DOHH2 (cell line): ENCODE data around the gene PGAM2.

ENCODE experiments used
- H3F3A ChIP-seq: fragments of 200-600 bp; sonication (generic), shearing (Covaris generic); 2 replicates; pipeline ENCODE4 v1.6.0; 2016; ENCODE audit warnings: antibody characterized with exemption, mild to moderate bottlenecking; ENCODE audit not compliant: control insufficient read depth, insufficient read depth
- H3K27ac ChIP-seq: fragments of 200-600 bp; sonication (generic); 2 replicates; pipeline ENCODE4 v1.5.1; 2014; ENCODE audit warnings: low read depth, mild to moderate bottlenecking, low read length, moderate library complexity
- H3K27me3 ChIP-seq: fragments of 200-600 bp; sonication (generic); 2 replicates; pipeline ENCODE4 v1.6.1; 2014; ENCODE audit warnings: mild to moderate bottlenecking, low read length, mixed read lengths; ENCODE audit not compliant: control insufficient read depth
- H3K36me3 ChIP-seq: fragments of 200-600 bp; sonication (generic); 2 replicates; pipeline ENCODE4 v1.6.1; 2014; ENCODE audit warnings: mild to moderate bottlenecking, low read length, moderate library complexity, mixed read lengths; ENCODE audit not compliant: control insufficient read depth
- H3K4me1 ChIP-seq: fragments of 200-600 bp; sonication (generic); 2 replicates; pipeline ENCODE4 v1.6.1; 2014; ENCODE audit warnings: mild to moderate bottlenecking, low read length, mixed read lengths; ENCODE audit not compliant: control insufficient read depth
- H3K4me2 ChIP-seq: fragments of 200-600 bp; sonication (generic); 2 replicates; pipeline ENCODE4 v1.6.0; 2014; ENCODE audit warnings: mild to moderate bottlenecking, low read length, moderate library complexity
- H3K4me3 ChIP-seq: fragments of 200-600 bp; sonication (generic); 2 replicates; pipeline ENCODE4 v1.5.1; 2014; ENCODE audit warnings: mild to moderate bottlenecking, low read length, mixed read lengths
- H3K79me2 ChIP-seq: fragments of 200-600 bp; sonication (generic); 2 replicates; pipeline ENCODE4 v1.6.1; 2014; ENCODE audit warnings: mild to moderate bottlenecking, low read length, mixed read lengths; ENCODE audit not compliant: control insufficient read depth
- H3K9me2 ChIP-seq: fragments of 200-600 bp; sonication (generic); replicated peaks from 2 replicates; pipeline ENCODE4 v1.6.1; 2014; ENCODE audit warnings: mild to moderate bottlenecking, low read length, mixed read lengths; ENCODE audit not compliant: control insufficient read depth
- H3K9me3 ChIP-seq: fragments of 200-600 bp; sonication (generic); 2 replicates; pipeline ENCODE4 v1.6.1; 2014; ENCODE audit warnings: antibody characterized with exemption, low read length, mixed read lengths; ENCODE audit not compliant: control insufficient read depth, insufficient read depth
- H4K20me1 ChIP-seq: fragments of 200-600 bp; sonication (generic); 2 replicates; pipeline ENCODE4 v1.6.0; 2014; ENCODE audit warnings: low read depth, mild to moderate bottlenecking, antibody characterized with exemption, low read length, moderate library complexity; ENCODE audit not compliant: control insufficient read depth, insufficient read depth
- EZH2phosphoT487 ChIP-seq: fragments of 200-600 bp; sonication (generic); IDR thresholded peaks from 2 replicates; pipeline ENCODE4 v1.6.1; 2017; ENCODE audit warnings: borderline replicate concordance, mild to moderate bottlenecking, antibody characterized with exemption, low read length, moderate library complexity, mixed read lengths
- TF ChIP-seq, protein P1 (sequence below): fragments of 200-600 bp; sonication (generic); IDR thresholded peaks from one replicate; pipeline ENCODE4 v1.5.1; 2014; ENCODE audit warnings: antibody characterized with exemption, mild to moderate bottlenecking, low read depth, low read length; ENCODE audit not compliant: poor library complexity, severe bottlenecking

Gene PGAM2

DNA sequence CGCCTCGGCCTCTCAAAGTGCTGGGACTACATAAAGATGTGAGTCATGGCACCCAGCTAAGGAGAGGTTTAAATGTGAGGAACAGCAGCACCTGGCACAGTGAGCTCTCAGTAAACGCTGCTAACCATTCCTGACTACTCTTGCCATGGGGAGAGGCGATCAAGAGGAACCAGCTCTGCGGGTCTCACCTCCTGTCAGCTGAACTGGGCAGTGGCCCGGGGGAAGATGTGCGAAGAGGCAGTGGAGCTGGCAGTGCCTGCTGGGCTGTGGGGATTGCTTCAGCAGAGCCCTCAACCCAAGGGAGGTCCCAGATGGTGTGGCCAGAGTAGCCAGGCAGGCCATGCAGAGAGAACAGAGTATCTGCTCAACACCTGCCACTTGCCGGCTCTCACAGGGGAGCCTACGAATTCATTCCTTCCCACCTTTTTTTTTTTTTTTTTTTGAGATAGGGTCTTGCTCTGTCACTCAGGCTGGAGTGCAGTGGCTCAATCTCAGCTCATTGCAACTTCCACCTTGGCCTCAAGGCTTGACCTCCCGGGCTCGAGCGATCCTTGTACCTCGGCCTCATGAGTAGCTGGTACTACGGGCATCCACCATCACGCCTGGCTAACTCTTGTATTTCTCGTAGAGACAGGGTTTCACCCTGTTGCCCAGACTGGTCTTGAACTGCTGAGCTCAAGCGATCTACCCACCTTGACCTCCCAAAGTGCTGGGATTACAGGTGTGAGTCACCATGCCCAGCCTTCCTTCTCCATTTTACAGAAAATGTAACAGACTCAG lies 10.1 kb upstream of the PGAM2 start:
- H3K27ac ChIP-seq: no peak overlapping the region
- no peaks in the 10 kb centered on the region for H3K9me2 ChIP-seq
- H3K4me1 ChIP-seq: peaks cover 27% of the 10 kb centered on the region
- no peak for TF ChIP-seq EZH2phosphoT487
- TF ChIP-seq, protein P1, sequence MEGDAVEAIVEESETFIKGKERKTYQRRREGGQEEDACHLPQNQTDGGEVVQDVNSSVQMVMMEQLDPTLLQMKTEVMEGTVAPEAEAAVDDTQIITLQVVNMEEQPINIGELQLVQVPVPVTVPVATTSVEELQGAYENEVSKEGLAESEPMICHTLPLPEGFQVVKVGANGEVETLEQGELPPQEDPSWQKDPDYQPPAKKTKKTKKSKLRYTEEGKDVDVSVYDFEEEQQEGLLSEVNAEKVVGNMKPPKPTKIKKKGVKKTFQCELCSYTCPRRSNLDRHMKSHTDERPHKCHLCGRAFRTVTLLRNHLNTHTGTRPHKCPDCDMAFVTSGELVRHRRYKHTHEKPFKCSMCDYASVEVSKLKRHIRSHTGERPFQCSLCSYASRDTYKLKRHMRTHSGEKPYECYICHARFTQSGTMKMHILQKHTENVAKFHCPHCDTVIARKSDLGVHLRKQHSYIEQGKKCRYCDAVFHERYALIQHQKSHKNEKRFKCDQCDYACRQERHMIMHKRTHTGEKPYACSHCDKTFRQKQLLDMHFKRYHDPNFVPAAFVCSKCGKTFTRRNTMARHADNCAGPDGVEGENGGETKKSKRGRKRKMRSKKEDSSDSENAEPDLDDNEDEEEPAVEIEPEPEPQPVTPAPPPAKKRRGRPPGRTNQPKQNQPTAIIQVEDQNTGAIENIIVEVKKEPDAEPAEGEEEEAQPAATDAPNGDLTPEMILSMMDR: no peak
- H4K20me1 ChIP-seq: no peaks in the 10 kb centered on the region
- H3K27me3 ChIP-seq: no peaks in the 10 kb centered on the region
- H3K9me3 ChIP-seq: no peaks in the 10 kb centered on the region
- peaks cover 2% of the 10 kb centered on the region; the same call in 1 of the 2 replicates for H3F3A ChIP-seq
- H3K4me2 ChIP-seq: no peak overlapping the region
- peaks cover 9% of the 10 kb centered on the region for H3K79me2 ChIP-seq
- H3K36me3 ChIP-seq: peaks cover 88% of the 10 kb centered on the region
- H3K4me3 ChIP-seq: no peak overlapping the region

DNA sequence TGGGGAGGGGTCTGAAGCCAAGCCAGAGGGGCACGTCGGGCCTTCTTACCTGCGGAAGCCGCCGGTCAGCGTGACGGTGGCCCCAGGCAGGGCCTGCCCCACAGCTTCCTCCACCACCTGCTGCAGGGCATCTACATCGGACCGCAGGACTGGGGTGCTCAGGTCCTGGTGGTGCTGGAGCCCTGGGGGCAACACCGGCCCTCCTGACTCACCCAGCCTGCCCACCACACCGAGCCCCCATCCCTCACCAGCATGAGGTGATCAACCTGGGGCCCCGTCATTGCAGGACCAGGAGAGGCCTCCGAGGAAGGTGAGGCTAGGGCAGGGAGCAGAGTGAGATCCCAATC lies 9.0 kb upstream of the PGAM2 start:
- peaks cover 6% of the 10 kb centered on the region for H3F3A ChIP-seq
- no peak overlapping the region for H3K4me2 ChIP-seq
- H3K4me3 ChIP-seq: no peak overlapping the region
- no peak for TF ChIP-seq EZH2phosphoT487
- TF ChIP-seq, protein P1: no peak
- H3K27ac ChIP-seq: no peak overlapping the region
- H3K36me3 ChIP-seq: peaks cover 76% of the 10 kb centered on the region
- H3K79me2 ChIP-seq: no peaks in the 10 kb centered on the region
- no peaks in the 10 kb centered on the region for H3K9me3 ChIP-seq
- no peaks in the 10 kb centered on the region for H4K20me1 ChIP-seq
- H3K4me1 ChIP-seq: peaks cover 15% of the 10 kb centered on the region
- H3K27me3 ChIP-seq: no peaks in the 10 kb centered on the region
- no peaks in the 10 kb centered on the region for H3K9me2 ChIP-seq

DNA sequence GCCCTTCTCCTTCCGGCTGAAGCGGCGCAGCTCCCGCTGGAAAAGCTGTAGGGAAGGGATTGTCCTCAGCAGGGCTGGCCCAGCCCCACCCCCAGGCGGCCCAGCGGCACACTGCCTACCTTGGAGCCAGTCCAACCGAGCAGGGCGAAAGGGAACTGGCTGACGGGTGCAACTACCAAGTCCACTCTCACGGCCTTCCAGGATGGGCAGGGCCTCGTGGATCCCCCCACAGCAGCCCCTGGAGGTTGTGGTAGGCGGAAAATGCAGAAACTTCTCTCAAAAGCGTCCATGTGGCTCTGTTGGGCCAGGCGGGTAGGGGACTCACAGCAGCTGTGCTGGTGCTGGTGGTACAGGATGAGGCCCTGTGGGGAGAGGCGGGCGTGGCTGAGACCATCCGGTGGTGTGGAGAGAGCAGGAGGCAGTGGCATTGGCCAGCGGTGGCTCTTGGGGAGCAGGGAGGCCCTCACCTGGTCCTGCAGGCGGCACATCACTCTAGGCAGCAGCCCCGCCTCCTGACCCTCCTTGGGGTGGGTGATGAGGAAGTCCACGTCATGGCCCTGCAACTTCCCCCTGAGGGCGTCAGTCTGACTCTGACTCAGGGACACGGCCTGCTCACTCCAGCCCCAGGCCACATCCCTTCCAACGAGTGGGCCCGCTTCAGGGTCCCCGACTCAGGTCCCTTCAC lies 8.4 kb upstream of the PGAM2 start:
- no peak overlapping the region for H3K27ac ChIP-seq
- peaks cover 71% of the 10 kb centered on the region for H3K36me3 ChIP-seq
- H3K79me2 ChIP-seq: no peaks in the 10 kb centered on the region
- H3K27me3 ChIP-seq: no peaks in the 10 kb centered on the region
- H3K9me2 ChIP-seq: no peaks in the 10 kb centered on the region
- no peak for TF ChIP-seq EZH2phosphoT487
- TF ChIP-seq, protein P1: no peak
- peaks cover 10% of the 10 kb centered on the region for H3K4me1 ChIP-seq
- peaks cover 11% of the 10 kb centered on the region for H3F3A ChIP-seq
- H4K20me1 ChIP-seq: no peaks in the 10 kb centered on the region
- no peak overlapping the region for H3K4me3 ChIP-seq
- H3K4me2 ChIP-seq: no peak overlapping the region
- no peaks in the 10 kb centered on the region for H3K9me3 ChIP-seq
